Cardiac muscle cell (in vitro differentiated cells and primary cell): ENCODE results near the gene SRGAP1. TPM values are rescaled to one million over a fixed set of nuclear protein-coding genes. Genes with fewer than 3 reads are reported as not detected.

Source experiments
- DNase-seq, 2 donors: peaks; one replicate each; pipeline versions ENCODE4 v3.0.0 to v3.0.0-alpha.2; 2010 to 2017; ENCODE audit warnings: low read depth in 1 of 2, low spot score in 1 of 2
- H3K27ac ChIP-seq: fragments of 200-600 bp; sonication (generic); 2 replicates; pipeline ENCODE4 v1.5.1; 2016
- H3K27me3 ChIP-seq: fragments of 200-600 bp; sonication (generic); 2 replicates; pipeline ENCODE4 v1.6.0; 2016; ENCODE audit warnings: control low read depth
- H3K36me3 ChIP-seq: fragments of 200-600 bp; sonication (generic); 2 replicates; pipeline ENCODE4 v1.5.1; 2016; ENCODE audit warnings: control low read depth
- H3K4me1 ChIP-seq: fragments of 200-600 bp; sonication (generic); 2 replicates; pipeline ENCODE4 v1.8.1; 2017; ENCODE audit warnings: low read depth, mild to moderate bottlenecking, mixed run types
- H3K4me3 ChIP-seq: fragments of 200-600 bp; sonication (generic); 2 replicates; pipeline ENCODE4 v1.5.1; 2016; ENCODE audit warnings: mild to moderate bottlenecking
- H3K9me3 ChIP-seq: fragments of 200-600 bp; sonication (generic); 2 replicates; pipeline ENCODE4 v1.5.1; 2017; ENCODE audit warnings: low read depth, mild to moderate bottlenecking, control low read depth
- polyA plus RNA-seq: library from polyadenylated mRNA; unstranded; fragments of >200 nt; fragmentation: Nextera tagmentation; extraction: Ambion mirVana; gene quantifications from 2 replicates; pipeline ENCODE4 v1.2.1, GENCODE V29; 2016
- total RNA-seq: library from RNA; depleted of rRNA; stranded (reverse); fragments of >200 nt; gene quantifications from 2 replicates; pipeline ENCODE4 v1.2.3, GENCODE V29; 2016
- TF ChIP-seq, protein P1 (sequence below): IDR thresholded peaks from 2 replicates; pipeline ENCODE4 v1.5.1; 2012; ENCODE audit warnings: low read depth, mild to moderate bottlenecking, low read length

Gene SRGAP1
- total and polyA plus RNA-seq, 2 experiments from 2014 or later: 2.7 to 3.9 TPM

- H3K4me3 ChIP-seq: no peak overlapping the region
- TF ChIP-seq, protein P1, sequence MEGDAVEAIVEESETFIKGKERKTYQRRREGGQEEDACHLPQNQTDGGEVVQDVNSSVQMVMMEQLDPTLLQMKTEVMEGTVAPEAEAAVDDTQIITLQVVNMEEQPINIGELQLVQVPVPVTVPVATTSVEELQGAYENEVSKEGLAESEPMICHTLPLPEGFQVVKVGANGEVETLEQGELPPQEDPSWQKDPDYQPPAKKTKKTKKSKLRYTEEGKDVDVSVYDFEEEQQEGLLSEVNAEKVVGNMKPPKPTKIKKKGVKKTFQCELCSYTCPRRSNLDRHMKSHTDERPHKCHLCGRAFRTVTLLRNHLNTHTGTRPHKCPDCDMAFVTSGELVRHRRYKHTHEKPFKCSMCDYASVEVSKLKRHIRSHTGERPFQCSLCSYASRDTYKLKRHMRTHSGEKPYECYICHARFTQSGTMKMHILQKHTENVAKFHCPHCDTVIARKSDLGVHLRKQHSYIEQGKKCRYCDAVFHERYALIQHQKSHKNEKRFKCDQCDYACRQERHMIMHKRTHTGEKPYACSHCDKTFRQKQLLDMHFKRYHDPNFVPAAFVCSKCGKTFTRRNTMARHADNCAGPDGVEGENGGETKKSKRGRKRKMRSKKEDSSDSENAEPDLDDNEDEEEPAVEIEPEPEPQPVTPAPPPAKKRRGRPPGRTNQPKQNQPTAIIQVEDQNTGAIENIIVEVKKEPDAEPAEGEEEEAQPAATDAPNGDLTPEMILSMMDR: no peak
- DNase-seq: no peak
- H3K27ac ChIP-seq: no peak overlapping the region
- H3K9me3 ChIP-seq: no peaks in the 10 kb centered on the region
- no peaks in the 10 kb centered on the region for H3K36me3 ChIP-seq
- H3K4me1 ChIP-seq: peaks cover 10% of the 10 kb centered on the region
- H3K27me3 ChIP-seq: no peaks in the 10 kb centered on the region
Measured at GRCh38 chr12:63899396-63899795, 54.9 kb downstream of the SRGAP1 start.

GRCh38 chr12:63900922-63901793 is 56.7 kb downstream of the SRGAP1 start:
- Histone ChIP-seq H3K9me3 (no peaks in the 10 kb centered on the region), H3K4me3 (no peak overlapping the region), H3K27ac (no peak overlapping the region), H3K36me3 (no peaks in the 10 kb centered on the region), H3K4me1 (peaks cover 10% of the 10 kb centered on the region), H3K27me3 (no peaks in the 10 kb centered on the region)
- TF ChIP-seq, protein P1: no peak
- DNase-seq: no peak

- no peak for DNase-seq
- H3K27me3 ChIP-seq: no peaks in the 10 kb centered on the region
- no peak overlapping the region for H3K4me3 ChIP-seq
- no peaks in the 10 kb centered on the region for H3K36me3 ChIP-seq
- no peaks in the 10 kb centered on the region for H3K4me1 ChIP-seq
- no peak overlapping the region for H3K27ac ChIP-seq
- H3K9me3 ChIP-seq: no peaks in the 10 kb centered on the region
- TF ChIP-seq, protein P1: no peak
Measured at GRCh38 chr12:63904653-63905052, 60.2 kb downstream of the SRGAP1 start.

GRCh38 chr12:63905544-63905943 is 61.0 kb downstream of the SRGAP1 start:
- no peak overlapping the region for H3K4me3 ChIP-seq

GRCh38 chr12:63906876-63907275 is 62.4 kb downstream of the SRGAP1 start:
- no peak overlapping the region for H3K27ac ChIP-seq
- DNase-seq: no peak
- H3K4me3 ChIP-seq: no peak overlapping the region
- H3K4me1 ChIP-seq: peaks cover 9% of the 10 kb centered on the region
- H3K27me3 ChIP-seq: no peaks in the 10 kb centered on the region
- TF ChIP-seq, protein P1: no peak
- no peaks in the 10 kb centered on the region for H3K9me3 ChIP-seq
- no peaks in the 10 kb centered on the region for H3K36me3 ChIP-seq

More at GRCh38 chr12:63905544-63905943, 61.0 kb downstream of the SRGAP1 start:
- H3K4me1 ChIP-seq: no peaks in the 10 kb centered on the region
- no peak overlapping the region for H3K27ac ChIP-seq
- no peaks in the 10 kb centered on the region for H3K9me3 ChIP-seq
- H3K27me3 ChIP-seq: no peaks in the 10 kb centered on the region
- TF ChIP-seq, protein P1: no peak
- H3K36me3 ChIP-seq: no peaks in the 10 kb centered on the region
- no peak for DNase-seq
